ENCODE results near the gene ACO2.
A peak's percentile ranks its signal among the peaks of the same experiment; 100 is the strongest.

ACO2 gene

GRCh38 chr22:41511521-41511968, 42.6 kb downstream of the ACO2 start:
- TF ChIP-seq CTCF (IDR thresholded peaks at IDR 0.05; ENCODE audit: borderline replicate concordance, insufficient read depth, low read depth, low read length): no peak
- H3K4me3 ChIP-seq (ENCODE audit: low read depth, low read length): no peak overlapping the region

- no peak overlapping the region for H3K4me3 ChIP-seq (ENCODE audit: low read depth, low read length)
- no peak for TF ChIP-seq CTCF (IDR thresholded peaks at IDR 0.05; ENCODE audit: borderline replicate concordance, insufficient read depth, low read depth, low read length)
These were observed 43.7 kb downstream of the ACO2 start for GRCh38 chr22:41512421-41513194.

GRCh38 chr22:41513391-41513790, 44.5 kb downstream of the ACO2 start:
- no peak overlapping the region for H3K4me3 ChIP-seq (ENCODE audit: low read depth, low read length)
- TF ChIP-seq CTCF (IDR thresholded peaks at IDR 0.05; ENCODE audit: borderline replicate concordance, insufficient read depth, low read depth, low read length): no peak

GRCh38 chr22:41516462-41516861, 47.5 kb downstream of the ACO2 start:
- TF ChIP-seq CTCF (IDR thresholded peaks at IDR 0.05; ENCODE audit: borderline replicate concordance, insufficient read depth, low read depth, low read length): no peak
- no peak overlapping the region for H3K4me3 ChIP-seq (ENCODE audit: low read depth, low read length)

GRCh38 chr22:41517172-41518047, 48.5 kb downstream of the ACO2 start:
- no peak overlapping the region for H3K4me3 ChIP-seq (ENCODE audit: low read depth, low read length)
- TF ChIP-seq CTCF (IDR thresholded peaks at IDR 0.05; ENCODE audit: borderline replicate concordance, insufficient read depth, low read depth, low read length): peak; percentile 80

- TF ChIP-seq CTCF (IDR thresholded peaks at IDR 0.05; ENCODE audit: borderline replicate concordance, insufficient read depth, low read depth, low read length): no peak
- no peak overlapping the region for H3K4me3 ChIP-seq (ENCODE audit: low read depth, low read length)
These were observed 49.1 kb downstream of the ACO2 start for GRCh38 chr22:41518048-41518347.

Data from GM12875 (cell line).